B cell (primary cell): ENCODE data around the gene FZD10.

Experiments used
- EZH2 ChIP-seq: IDR thresholded peaks from 2 replicates; pipeline ENCODE4 v1.6.1; 2012; ENCODE audit warnings: borderline replicate concordance, low read depth, mild to moderate bottlenecking, moderate library complexity, low read length; ENCODE audit not compliant: insufficient read depth, poor library complexity, severe bottlenecking
- TF ChIP-seq, protein P1 (sequence below): fragments of 200-600 bp; IDR thresholded peaks from one replicate; pipeline ENCODE4 v1.8.0; 2022; ENCODE audit warnings: antibody characterized with exemption, mild to moderate bottlenecking

DNA sequence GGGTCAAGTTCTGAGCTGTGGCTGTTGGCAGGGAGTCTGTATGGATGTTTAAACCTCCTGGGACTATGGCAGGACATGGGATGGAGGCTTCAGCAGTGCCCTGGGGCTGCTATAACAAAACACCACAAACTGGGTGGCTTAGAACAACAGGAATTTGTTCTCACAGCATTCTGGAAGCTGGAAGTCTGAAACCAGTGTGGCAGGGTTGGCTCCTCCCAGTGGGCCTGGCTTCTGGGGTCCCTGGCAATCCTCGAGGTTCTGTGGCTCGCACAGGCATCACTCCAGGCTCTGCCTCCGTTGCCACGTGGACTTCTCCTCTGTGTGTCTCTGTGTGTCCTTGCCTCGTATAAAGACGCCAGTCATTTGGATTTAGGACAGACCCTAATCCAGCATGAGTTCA is 39.9 kb downstream of the FZD10 start:
- TF ChIP-seq, protein P1, sequence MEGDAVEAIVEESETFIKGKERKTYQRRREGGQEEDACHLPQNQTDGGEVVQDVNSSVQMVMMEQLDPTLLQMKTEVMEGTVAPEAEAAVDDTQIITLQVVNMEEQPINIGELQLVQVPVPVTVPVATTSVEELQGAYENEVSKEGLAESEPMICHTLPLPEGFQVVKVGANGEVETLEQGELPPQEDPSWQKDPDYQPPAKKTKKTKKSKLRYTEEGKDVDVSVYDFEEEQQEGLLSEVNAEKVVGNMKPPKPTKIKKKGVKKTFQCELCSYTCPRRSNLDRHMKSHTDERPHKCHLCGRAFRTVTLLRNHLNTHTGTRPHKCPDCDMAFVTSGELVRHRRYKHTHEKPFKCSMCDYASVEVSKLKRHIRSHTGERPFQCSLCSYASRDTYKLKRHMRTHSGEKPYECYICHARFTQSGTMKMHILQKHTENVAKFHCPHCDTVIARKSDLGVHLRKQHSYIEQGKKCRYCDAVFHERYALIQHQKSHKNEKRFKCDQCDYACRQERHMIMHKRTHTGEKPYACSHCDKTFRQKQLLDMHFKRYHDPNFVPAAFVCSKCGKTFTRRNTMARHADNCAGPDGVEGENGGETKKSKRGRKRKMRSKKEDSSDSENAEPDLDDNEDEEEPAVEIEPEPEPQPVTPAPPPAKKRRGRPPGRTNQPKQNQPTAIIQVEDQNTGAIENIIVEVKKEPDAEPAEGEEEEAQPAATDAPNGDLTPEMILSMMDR = no peak
- TF ChIP-seq EZH2 = no peak
